KBM-7 (cell line): ENCODE measurements around the gene TSTD1.
A peak's percentile ranks its signal among the peaks of the same experiment; 100 is the strongest.

Experiments used
- DNase-seq: peaks from one replicate; pipeline ENCODE4 v3.0.0-alpha.2; 2015
- in situ Hi-C: fragments of 300-500 bp; cut with MboI; formaldehyde crosslinking; loops from 2 replicates; pipeline ENCODE4 v1.14.3; 2020; ENCODE audit warnings: low sequenced_read_pairs, low pct_unique_long_range_greater_than_20kb, mixed read lengths

The TSTD1 gene

GRCh38 chr1:161038523-161039153 lies at the start of gene TSTD1:
TSS of gene TSTD1 (minus strand) at chr1:161038964. CDS start at chr1:161038889, 75 bp downstream.
- in situ Hi-C loops, result no loop called here
- DNase-seq, result no peak

GRCh38 chr1:161086457-161086856 lies 47.7 kb upstream of the TSTD1 start:
- in situ Hi-C loops, result no loop called here
- no peak for DNase-seq

- DNase-seq, result no peak
- in situ Hi-C loops, result no loop called here
Measured at GRCh38 chr1:161085165-161085564, 46.4 kb upstream of the TSTD1 start.

- in situ Hi-C loops, result no loop called here
- no peak for DNase-seq
Measured at GRCh38 chr1:161084597-161084988, 45.8 kb upstream of the TSTD1 start.

- DNase-seq, result no peak
- in situ Hi-C loops, result no loop called here
Measured at GRCh38 chr1:161083748-161084596, 45.2 kb upstream of the TSTD1 start.

- in situ Hi-C loops, result no loop called here
- DNase-seq, result peak; percentile 12
Measured at GRCh38 chr1:161082996-161083747, 44.4 kb upstream of the TSTD1 start.

GRCh38 chr1:161082483-161082882 lies 43.7 kb upstream of the TSTD1 start:
- no peak for DNase-seq
- in situ Hi-C loops, result no loop called here

- no peak for DNase-seq
- in situ Hi-C loops, result no loop called here
Measured at GRCh38 chr1:161081519-161081918, 42.8 kb upstream of the TSTD1 start.

- DNase-seq, result no peak
- in situ Hi-C loops, result no loop called here
Measured at GRCh38 chr1:161080441-161081405, 42.0 kb upstream of the TSTD1 start.

GRCh38 chr1:161079436-161080110 lies 40.8 kb upstream of the TSTD1 start:
- in situ Hi-C loops, result no loop called here
- no peak for DNase-seq

- in situ Hi-C loops, result no loop called here
- no peak for DNase-seq
Measured at GRCh38 chr1:161077426-161077825, 38.7 kb upstream of the TSTD1 start.

GRCh38 chr1:161076410-161076809 lies 37.6 kb upstream of the TSTD1 start:
- no peak for DNase-seq
- in situ Hi-C loops, result no loop called here

- no peak for DNase-seq
- in situ Hi-C loops, result no loop called here
Measured at GRCh38 chr1:161074676-161075368, 36.1 kb upstream of the TSTD1 start.

GRCh38 chr1:161073474-161074121 lies 34.8 kb upstream of the TSTD1 start:
- peak; percentile 5 for DNase-seq
- in situ Hi-C loops, result no loop called here

GRCh38 chr1:161072751-161073449 lies 34.1 kb upstream of the TSTD1 start:
- in situ Hi-C loops, result no loop called here
- peak; percentile 23 for DNase-seq

GRCh38 chr1:161071886-161072371 lies 33.2 kb upstream of the TSTD1 start:
- DNase-seq, result peak; percentile 60
- in situ Hi-C loops, result no loop called here

GRCh38 chr1:161070761-161071160 lies 32.0 kb upstream of the TSTD1 start:
- in situ Hi-C loops, result no loop called here
- no peak for DNase-seq
